ENCODE data around the gene OTUB2. TPM values are rescaled to one million over a fixed set of nuclear protein-coding genes. Genes with fewer than 3 reads are reported as not detected.

The OTUB2 gene
- 0.73 and 0.98 TPM in 2 replicates for total RNA-seq

GRCh38 chr14:94026173-94026888 lies at the start of gene OTUB2:
OTUB2 (plus strand) TSS chr14:94026340; CDS start chr14:94026538, 198 bp downstream.

GRCh38 chr14:93976477-93977057 lies 49.6 kb upstream of the OTUB2 start, which contains the start of gene ASB2:
ASB2 (minus strand) TSS chr14:93976570; CDS start chr14:93964539, 12,031 bp downstream.

DNA sequence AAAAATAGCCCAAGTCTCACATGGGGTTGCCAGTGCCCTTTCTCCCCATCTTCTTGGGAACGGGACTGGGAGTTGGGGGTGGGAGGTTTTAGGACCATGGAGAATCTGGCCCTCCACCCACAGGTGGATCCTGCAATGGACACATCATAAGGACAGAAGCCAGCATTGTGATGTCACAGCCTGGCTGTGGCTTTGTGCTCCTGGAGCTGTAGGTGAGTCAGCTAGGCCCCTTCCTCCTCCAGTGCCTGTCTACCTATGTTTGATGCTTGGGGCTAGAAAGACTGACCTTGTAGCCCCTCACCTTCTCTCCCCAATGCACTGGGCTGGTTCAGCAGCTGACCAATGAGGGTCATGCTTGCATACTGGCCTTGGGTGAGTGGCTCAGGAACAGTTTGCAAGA lies 29.1 kb upstream of the OTUB2 start, which contains the start of gene CCDC197:
Gene CCDC197 (plus strand): TSS at position 220 of the 400 bp plus-strand sequence. CDS start 831 bp downstream, outside the sequence.

GRCh38 chr14:94080621-94081385 lies 54.7 kb downstream of the OTUB2 start, which contains the start of the genes DDX24 and IFI27L1:
DDX24 (minus strand) TSS chr14:94081202; CDS start chr14:94079742, 1,460 bp downstream.
IFI27L1 (plus strand) TSS chr14:94081310; CDS start chr14:94096938, 15,628 bp downstream.

Other genes with a start within 250 kb of the OTUB2 start
- gene PRIMA1, start 237.9 kb upstream of the OTUB2 start, total RNA-seq, result not detected in 2 replicates
- gene FAM181A, start 99.0 kb upstream of the OTUB2 start, total RNA-seq, result not detected in 2 replicates
- gene ASB2, start 49.8 kb upstream of the OTUB2 start, total RNA-seq, result under 0.01 TPM in 1 of 2 replicates, not detected in the other
- gene CCDC197, start 29.0 kb upstream of the OTUB2 start, total RNA-seq, result not detected in 2 replicates
- 91.5 and 106 TPM in 2 replicates for gene DDX24, start 54.9 kb downstream of the OTUB2 start, total RNA-seq
- 8.2 and 12.1 TPM in 2 replicates for gene IFI27L1, start 55.0 kb downstream of the OTUB2 start, total RNA-seq
- gene IFI27, start 84.4 kb downstream of the OTUB2 start, total RNA-seq, result 17.2 and 29.0 TPM in 2 replicates
- 37.7 and 59.2 TPM in 2 replicates for gene IFI27L2, start 103.3 kb downstream of the OTUB2 start, total RNA-seq
- 0.37 and 0.39 TPM in 2 replicates for gene PPP4R4, start 148.0 kb downstream of the OTUB2 start, total RNA-seq

All from subcutaneous preadipocyte (primary cell).